ENCODE data around the gene GON7.
"Not testable (repeated sequence)": the region's sequence is repeated elsewhere in the genome, so short reads cannot be mapped to it uniquely, and the experiment has no call there.

GON7 gene

DNA sequence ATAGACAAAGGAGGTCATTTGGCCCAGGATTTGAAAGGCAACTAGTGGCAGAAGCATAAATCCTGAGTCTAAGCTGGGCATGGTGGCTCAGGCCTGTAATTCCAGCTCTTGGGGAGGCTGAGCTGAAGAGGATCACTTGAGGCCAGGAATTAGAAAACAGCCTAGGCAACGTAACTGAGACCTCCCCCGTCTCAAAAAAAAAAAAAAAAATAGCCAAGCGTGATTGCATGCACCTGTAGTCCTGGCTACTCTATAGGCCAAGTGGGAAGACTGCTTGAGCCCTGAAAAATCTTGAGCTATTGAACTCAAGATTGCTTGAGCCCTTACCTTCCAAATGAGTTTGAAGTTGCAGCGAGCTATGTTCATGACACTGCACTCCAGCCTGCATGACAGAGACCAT is 7.8 kb downstream of the GON7 start:
- DNase-seq (ENCODE audit: low read depth in 2 of 2): no peak

DNA sequence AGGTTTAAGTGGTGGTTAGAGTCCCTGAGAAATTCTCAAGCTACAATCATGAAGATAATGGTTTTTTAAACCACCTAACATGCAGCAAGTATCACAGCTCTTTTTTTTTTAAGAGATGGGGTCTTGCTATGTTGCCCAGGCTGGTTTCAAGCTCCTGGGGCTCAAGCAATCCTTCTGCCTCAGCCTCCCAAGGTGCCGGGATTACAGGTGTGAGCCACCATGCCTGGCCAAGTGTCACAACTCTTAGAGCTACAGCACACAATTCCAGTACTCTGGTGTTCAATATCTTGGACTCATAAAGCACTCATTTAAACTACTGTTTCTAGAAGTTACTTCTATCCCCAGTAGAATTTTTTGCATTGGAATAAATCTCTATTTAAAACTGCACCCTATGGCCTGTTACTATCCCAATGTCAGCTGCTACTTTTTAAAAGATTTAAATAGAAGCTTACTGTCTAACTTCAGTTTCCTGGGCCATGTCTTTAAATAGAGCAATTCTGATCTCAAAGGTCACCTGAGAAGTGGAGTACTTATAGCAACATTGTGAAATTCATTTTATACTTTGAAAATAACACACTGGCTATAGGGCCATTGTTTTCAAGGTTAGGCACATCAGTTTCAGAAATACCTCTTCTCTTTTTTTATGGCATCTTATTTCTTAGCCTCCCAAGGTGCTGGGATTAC is 11.4 kb downstream of the GON7 start:
- DNase-seq (ENCODE audit: low read depth in 2 of 2): no peak

DNA sequence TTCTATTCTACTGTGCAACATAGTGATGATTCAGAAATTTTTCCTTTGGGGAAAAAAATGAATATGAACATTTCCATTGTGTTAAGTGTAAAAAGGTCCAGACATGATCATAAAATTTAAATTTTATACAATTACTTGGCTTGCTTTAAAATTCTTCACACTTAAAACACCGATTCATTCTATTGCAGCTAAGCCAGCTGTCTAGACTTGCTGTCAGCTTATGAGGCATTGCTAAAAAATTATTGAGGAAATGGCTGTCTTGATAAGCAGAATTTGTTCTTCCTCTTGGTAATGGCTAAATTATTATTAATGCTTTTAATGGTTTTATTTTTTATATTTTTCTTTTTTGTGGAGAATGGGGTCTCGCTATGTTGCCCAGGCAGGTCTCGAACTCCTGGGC is 19.9 kb downstream of the GON7 start:
- no peak for DNase-seq (ENCODE audit: low read depth in 2 of 2)

DNA sequence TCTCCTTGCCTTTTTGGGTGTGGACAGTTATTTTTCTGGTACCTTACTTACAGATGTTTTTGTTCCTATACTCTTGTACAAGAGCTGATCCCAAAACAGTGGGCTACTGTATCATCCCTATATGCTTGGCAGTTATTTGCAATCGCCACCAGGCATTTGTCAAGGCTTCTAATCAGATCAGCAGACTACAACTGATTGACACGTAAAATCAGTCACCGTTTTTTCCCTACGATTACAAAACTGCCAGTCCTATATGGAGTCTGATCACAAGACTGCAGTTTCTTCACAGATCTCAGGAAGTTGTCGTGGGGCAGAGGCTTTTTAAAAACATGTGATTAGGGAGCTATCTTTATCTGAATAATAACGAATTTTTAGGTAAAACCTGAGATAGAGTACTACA is 20.4 kb downstream of the GON7 start:
- no peak for DNase-seq (ENCODE audit: low read depth in 2 of 2)

DNA sequence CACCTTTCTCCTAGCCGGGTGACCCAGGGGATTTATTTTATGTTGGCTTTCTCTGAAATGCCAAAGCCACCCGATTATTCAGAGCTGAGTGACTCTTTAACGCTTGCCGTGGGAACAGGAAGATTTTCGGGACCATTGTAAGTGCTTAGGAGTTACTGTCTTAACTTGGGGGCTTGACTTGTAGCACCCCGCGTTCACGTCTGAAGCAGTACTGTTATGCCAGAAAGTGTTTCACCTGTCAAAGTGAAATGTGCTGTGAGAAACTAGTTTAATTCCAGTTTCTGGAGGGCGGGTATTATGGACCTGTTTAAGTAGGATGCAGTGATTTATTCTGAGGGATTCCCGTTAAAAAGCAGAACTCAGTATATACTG is 21.5 kb downstream of the GON7 start:
- DNase-seq (ENCODE audit: low read depth in 2 of 2): no peak

DNA sequence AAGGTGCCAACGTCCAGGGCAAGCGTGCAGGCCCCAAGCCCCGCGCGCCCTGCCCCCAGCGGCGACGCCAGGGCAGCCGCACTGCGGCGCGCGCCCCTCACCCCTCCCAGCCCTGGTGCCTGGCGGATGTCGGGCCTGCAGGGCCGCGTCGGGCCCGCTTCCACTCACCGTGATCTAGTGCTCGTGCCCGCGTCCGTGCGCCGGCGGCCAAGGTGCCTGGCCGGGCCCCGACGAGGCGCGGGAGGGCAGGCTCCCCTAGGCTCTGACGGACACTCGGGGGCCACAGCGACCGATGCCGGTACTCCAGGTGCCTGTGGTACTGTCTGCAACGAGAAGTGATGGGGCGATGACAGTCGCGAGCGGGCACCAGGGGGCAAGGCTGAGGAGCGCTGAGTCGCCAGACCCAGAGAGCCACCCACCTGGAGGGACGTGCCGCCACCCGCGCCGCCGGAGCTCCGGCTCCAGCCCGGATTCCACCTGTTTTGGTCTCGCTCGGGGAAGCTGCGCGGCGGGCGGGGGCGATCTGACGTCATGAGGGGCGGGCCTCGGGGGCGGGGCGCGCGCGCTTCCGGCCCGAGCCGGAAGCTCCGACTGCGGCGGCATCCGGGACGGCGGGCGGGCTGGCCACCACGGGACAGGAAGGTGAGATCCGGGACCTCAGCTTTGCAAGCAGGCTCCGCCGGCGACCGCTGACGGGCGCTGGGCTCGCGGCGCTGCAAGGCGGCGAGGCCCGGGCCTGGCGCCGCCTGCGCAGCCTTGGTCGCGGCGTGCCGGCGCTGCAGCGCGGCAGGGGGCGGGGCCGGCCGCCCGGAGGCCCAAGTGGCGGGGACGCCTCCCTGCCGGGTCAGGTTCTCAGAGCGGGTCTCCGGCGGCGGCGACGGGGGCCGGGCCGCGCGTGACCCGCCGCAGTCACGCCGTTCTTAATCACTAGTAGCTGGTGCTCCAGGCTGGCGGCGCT is 22.2 kb downstream of the GON7 start, which contains the start of the genes LYSET and MOAP1:
Gene LYSET (plus strand): TSS at position 927 of the 958 bp plus-strand sequence. CDS start 89 bp downstream, outside the sequence.
Gene MOAP1 (minus strand): TSS at position 507 of the 958 bp plus-strand sequence. CDS start 655 bp downstream, outside the sequence.
- peak; percentile 77 to 79 for DNase-seq (ENCODE audit: low read depth in 2 of 2)

DNA sequence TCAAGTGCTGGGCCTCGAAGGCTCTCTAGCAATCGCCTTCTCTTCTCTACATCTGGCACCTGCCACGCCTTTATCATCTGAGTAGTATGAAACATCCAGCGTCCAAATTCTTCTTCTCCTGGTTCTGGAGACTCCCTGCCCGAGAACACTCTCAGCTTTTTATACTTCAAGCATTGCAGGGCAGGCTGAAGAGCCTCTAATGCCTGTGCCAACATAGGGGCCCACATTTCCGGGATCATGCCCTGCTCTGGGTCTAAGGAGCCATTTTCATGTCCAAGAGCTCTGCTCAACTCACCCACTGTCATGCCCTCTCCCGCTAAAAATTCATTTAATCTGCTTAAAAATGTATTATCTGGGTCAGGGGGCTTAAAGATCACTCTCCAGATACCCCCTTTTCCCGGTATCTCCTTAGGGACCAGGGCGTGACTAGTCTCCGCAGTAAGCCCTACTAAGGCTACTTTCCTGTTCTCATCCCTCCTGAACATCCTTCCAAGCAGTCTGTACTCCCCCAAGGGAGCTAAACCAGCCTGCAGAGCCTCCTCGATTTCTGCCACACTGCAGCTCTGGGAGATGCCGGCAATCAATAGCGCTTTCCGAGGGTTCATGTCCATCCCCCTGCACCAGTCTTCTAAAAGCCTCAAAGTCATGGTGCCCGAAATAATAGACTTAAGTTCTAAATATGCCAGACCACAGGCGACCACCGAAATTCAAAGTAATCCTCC is 23.1 kb downstream of the GON7 start:
- DNase-seq (ENCODE audit: low read depth in 2 of 2): no peak

DNA sequence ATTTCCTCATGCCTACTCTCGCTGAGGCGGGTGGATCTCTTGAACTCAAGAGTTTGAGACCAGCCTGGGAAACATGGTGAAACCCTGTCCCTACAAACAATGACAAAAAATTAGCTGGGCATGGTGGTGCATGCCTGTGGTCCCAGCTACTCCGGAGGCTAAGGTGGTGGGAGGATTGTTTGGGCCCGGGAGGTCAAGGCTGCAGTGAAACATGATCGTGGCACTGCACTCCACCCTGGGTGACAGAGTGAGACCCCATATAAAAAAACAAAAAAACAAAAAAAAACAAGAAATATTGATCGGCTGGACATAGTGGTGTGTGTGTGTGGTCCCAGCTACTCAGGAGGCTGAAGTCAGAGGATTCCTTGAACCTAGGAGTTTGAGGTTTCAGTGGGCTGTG is 31.4 kb downstream of the GON7 start:
- no peak for DNase-seq (ENCODE audit: low read depth in 2 of 2)

DNA sequence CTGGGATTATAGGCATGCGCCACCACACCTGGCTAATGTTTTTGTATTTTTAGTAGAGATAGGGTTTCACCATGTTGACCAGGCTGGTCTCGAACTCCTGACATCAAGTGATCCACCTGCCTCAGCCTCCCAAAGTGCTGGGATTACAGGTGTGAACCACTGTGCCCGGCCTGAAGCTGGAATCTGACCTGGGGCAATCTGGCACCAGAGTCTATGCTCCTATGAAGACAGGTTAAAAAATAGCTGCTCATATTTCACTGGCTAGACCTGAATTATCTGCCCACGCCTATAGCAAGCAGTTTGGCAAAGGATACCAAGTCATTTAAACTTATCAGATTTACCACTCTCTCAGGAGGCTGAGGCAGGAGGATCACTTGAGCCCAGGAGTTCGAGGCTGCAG is 32.1 kb downstream of the GON7 start:
- DNase-seq (ENCODE audit: low read depth in 2 of 2): not testable (repeated sequence)

DNA sequence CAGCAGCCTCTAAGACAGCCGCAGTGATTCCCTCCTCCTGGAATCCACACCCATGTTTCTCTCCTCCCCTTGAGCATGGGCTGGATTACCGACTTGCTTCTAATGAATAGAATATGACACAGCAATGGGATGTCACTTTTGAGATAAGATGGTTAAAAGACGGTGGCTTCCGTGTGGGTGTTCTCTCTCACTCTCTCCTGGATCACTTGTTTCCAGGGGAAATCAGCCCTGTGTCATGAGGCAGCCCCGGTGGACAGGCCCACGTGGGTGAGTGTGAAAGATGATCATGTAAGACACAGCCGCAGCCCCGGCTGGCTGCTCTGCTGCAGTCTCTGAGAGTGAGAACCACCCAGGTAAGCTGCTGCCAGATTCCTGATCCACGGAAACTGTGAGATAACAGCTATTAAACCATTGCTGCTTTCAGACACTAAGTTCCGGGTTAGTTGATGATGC is 32.9 kb downstream of the GON7 start:
- no peak for DNase-seq (ENCODE audit: low read depth in 2 of 2)

DNA sequence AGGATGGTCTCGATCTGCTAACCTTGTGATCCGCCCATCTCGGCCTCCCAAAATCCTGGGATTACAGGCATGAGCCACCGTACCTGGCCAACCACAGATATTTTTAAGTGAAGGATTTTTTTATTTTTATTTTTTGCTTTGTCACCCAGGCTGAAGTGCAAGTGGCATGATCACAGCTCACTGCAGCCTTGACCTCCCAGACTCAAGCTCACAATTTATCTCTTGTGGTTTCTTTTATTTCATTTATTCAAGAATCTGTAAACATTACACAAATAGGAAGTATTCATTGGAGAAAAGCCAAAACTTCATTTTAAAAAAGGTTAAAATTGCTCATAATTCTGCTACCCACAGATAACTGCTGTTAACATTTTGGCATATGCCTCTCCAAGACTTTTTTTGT is 35.5 kb downstream of the GON7 start:
- no peak for DNase-seq (ENCODE audit: low read depth in 2 of 2)

DNA sequence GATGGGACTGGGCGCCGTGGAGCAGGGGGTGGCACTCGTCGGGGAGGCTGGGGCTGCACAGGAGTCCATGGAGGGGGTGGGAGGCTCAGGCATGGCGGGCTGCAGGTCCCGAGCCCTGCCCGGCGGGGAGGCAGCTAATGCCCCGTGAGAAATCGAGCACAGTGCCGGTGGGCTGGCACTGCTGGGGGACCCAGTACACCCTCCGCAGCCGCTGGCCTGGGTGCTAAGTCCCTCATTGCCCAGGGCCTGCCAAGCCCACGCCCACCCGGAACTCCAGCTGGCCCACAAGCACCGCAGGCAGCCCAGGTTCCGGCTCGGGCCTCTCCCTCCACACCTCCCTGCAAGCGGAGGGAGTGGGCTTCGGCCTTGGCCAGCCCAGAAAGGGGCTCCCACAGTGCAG is 36.7 kb downstream of the GON7 start:
- DNase-seq (ENCODE audit: low read depth in 2 of 2): not testable (repeated sequence)

DNA sequence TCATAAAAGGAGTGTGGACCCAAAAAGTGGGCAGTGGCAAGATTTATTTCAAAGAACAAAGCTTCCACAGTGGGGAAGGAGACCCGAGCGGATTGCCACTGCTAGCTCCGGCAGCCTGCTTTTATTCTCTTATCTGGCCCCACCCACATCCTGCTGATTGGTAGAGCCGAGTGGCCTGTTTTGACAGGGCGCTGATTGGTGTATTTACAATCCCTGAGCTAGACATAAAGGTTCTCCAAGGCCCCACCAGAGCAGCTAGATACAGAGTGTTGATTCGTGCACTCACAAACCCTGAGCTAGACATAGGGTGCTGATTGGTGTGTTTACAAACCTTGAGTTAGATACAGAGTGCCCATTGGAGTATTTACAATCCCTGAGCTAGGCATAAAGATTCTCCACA is 37.2 kb downstream of the GON7 start:
- not testable (repeated sequence) for DNase-seq (ENCODE audit: low read depth in 2 of 2)

DNA sequence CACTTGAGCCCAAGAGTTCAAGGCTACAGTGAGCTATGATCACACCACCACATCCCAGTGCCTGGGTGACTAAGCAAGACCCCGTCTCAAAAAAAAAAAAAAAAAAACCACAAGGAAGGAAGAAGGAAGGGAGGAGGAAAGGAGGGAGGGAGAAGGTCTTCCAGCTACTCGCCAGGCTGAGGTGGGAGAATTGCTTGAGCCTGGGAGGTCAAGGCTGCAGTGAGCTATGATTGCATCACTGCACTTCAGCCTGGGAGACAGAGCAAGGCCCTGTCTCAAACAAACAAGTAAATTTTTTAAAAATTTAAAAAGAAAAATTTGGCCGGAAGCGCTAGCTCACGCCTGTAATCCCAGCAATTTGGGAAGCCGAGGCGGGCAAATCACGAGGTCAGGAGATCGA is 38.3 kb downstream of the GON7 start:
- not testable (repeated sequence) for DNase-seq (ENCODE audit: low read depth in 2 of 2)

DNA sequence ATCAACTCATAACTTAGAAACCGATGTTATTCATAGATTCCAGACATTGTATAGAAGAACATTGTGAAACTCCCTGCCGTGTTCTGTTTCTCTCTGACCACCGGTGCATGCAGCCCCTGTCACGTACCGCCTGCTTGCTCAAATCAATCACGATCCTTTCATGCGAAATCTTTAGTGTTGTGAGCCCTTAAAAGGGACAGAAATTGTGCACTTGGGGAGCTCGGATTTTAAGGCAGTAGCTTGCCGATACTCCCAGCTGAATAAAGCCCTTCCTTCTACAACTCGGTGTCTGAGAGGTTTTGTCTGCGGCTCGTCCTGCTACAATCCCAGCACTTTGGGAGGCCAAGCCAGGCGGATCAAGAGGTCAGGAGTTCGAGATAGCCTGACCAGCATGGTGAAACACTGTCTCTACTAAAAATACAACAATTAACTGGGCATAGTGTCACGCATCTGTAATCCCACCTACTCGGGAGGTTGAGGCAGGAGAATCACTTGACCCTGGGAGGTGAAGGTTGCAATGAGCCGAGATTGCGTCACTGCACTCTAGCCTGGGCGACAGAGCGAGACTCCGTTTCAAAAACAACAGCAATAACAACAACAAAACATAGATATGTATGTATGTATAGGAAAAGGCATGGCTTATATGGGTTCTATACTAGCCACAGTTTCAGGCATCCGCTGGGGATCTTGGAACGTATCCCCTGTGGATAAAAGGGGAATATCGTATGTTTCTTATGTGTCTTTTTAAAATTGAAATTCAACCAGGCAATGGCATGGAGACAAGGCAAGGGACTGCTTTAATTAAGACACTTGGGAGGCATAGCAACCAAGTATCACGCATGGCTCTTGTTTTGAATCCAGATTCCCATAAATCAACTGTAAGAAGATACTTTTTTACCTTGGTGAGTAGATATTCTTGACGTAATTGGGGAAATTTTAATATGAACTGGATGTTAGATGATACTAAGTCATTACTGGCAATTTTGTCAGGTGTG is 41.3 kb downstream of the GON7 start:
- DNase-seq (ENCODE audit: low read depth in 2 of 2): not testable (repeated sequence)

DNA sequence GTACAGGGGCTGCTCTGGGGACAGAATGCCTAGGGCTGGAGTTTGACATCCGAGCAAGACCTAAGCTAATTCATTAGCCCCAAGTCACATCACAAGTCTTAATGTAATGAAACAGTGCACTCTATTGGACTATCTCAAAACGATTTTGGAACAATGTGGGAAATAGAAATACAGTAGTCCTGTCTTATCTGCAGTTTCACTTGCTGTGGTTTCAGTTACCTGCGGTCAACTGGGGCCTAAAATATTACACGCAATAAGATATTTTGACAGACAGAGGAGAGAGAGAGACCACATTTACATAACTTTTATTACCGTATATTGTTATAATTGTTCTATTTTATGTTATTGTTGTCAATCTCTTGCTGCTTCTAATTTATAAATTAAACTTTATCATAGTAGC is 43.3 kb downstream of the GON7 start:
- no peak for DNase-seq (ENCODE audit: low read depth in 2 of 2)

DNA sequence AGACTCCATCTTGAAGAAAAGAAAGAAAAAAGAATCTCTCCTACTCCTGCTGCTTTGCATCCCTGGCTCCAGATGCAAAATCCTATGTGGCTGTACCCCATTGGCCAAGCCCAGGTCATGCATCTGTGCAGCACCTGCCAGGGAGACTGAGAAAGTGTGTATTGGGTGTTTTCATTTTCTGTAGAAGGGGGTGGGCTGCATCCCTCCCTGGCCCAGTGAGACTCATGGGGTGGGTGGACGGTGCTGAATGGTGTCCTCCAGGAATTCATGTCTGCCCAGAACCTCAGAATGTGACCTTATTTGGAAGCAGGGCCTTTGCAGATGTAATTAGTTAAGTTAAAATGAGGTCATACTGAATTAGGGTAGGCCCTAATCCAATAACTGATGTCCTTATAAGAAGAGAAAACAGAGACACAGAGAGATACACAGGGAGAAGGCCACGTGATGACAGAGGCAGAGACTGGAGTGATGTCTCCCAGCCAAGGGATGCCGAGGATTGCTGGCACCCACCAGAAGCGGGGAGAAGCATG is 45.4 kb downstream of the GON7 start:
- no peak for DNase-seq (ENCODE audit: low read depth in 2 of 2)

DNA sequence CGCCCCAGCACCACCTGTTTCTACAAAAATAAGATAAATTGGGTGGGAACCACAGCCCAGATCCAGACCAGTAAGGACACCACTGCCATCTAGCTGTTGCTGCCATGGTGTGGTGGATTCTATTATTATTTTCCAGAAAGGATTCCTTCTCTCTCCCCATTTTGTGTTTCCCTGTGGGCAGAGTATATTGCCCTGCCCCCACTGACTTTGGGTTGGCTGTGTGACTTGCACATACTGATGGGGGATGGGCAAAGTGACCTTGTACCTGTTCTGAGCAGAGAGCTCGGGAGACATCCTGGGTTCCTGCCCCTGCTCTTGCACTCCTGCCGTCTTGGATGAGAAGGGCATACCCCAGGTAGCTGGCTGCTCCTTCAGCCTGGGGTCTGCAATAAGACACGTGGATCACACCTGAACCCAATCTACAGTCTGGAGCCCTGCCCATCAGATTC is 46.5 kb downstream of the GON7 start:
- no peak for DNase-seq (ENCODE audit: low read depth in 2 of 2)

DNA sequence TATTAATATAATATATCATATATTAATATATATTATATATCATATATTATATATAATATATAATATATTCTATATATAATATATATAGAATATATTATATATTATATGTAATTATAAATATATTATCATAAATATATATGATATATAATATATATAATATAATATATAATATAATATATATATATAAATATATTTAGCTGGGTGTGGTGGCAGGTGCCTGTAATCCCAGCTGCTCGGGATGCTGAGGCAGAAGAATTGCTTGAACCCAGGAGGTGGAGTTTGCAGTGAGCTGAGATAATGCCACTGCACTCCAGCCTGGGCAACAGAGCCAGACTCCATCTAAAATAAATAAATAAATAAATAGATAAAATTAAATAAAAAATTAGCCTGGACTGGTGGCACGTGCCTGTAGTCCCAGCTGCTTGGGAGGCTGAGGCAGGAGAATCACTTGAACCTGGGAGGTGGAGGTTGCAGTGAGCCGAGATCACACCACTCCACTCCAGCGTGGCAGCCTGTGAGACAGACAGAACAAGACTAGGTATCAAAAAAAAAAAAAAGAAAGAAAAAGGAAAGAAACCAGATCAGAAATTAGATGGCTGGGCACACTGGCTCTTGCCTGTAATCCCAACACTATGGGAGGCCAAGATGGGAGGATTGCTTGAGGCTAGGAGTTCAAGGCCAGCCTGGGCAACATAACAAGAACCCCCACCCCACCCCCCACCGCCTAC is 47.1 kb downstream of the GON7 start:
- not testable (repeated sequence) for DNase-seq (ENCODE audit: low read depth in 2 of 2)

DNA sequence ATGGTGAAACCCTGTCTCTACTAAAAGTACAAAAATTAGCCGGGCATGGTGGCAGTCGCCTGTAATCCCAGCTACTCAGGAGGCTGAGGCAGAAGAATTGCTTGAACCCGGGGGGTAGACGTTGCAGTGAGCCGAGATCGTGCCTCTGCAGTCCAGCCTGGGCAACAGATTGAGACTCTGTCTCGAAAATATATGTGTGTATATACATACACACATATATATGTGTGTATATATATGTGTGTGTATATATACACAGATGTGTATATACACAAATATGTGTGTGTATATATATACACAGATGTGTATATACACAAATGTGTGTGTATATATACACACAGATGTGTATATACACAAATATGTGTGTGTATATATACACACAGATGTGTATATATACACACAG is 48.5 kb downstream of the GON7 start:
- not testable (repeated sequence) for DNase-seq (ENCODE audit: low read depth in 2 of 2)
